WTC11 (cell line): ENCODE data around the gene SEC24C. TPM values are rescaled to one million over a fixed set of nuclear protein-coding genes. Genes with fewer than 3 reads are reported as not detected.

Source experiments
- ATAC-seq: fragments of 200-7000 bp; cut with Tn5 transposase; 2 replicates; pipeline ENCODE4 v1.10.0; 2021; ENCODE audit warnings: mild to moderate bottlenecking, moderate library complexity
- CTCF ChIA-PET: fragments of 300-600 bp; sonication (Branson Sonifier 250); formaldehyde crosslinking; loops from one replicate; lab custom pipeline; 2021; ENCODE audit warnings: antibody characterized with exemption; lab: Charles Lee
- POLR2A ChIA-PET: fragments of 350-600 bp; sonication (Branson Sonifier 250); formaldehyde crosslinking; loops from one replicate; lab custom pipeline; 2021; ENCODE audit warnings: antibody characterized with exemption; lab: Charles Lee
- DNase-seq: peaks from one replicate; pipeline ENCODE4 v3.0.0; 2021; ENCODE audit warnings: low spot score
- H3K27ac Mint-ChIP-seq: 2 replicates; pipeline ENCODE4 v1.8.0; 2021; ENCODE audit warnings: mixed read lengths
- H3K27me3 Mint-ChIP-seq: 2 replicates; pipeline ENCODE4 v1.8.0; 2021; ENCODE audit warnings: low read depth, mild to moderate bottlenecking, moderate library complexity, mixed read lengths
- H3K36me3 Mint-ChIP-seq: 2 replicates; pipeline ENCODE4 v1.8.0; 2021; ENCODE audit warnings: mixed read lengths
- H3K4me1 Mint-ChIP-seq: 2 replicates; pipeline ENCODE4 v1.8.0; 2022; ENCODE audit warnings: mixed read lengths
- H3K4me3 Mint-ChIP-seq: 2 replicates; pipeline ENCODE4 v1.8.0; 2021; ENCODE audit warnings: mild to moderate bottlenecking, moderate library complexity, mixed read lengths
- H3K9me3 Mint-ChIP-seq: 2 replicates; pipeline ENCODE4 v1.8.0; 2021; ENCODE audit warnings: mixed read lengths
- CREB1 ChIP-seq: sonication (generic); formaldehyde crosslinking; IDR thresholded peaks from 2 replicates; pipeline ENCODE4 v1.8.0; 2023; ENCODE audit warnings: mild to moderate bottlenecking, missing genetic modification reagents
- CREM ChIP-seq: sonication (generic); formaldehyde crosslinking; IDR thresholded peaks from 2 replicates; pipeline ENCODE4 v1.8.1; 2022; ENCODE audit warnings: mild to moderate bottlenecking, missing genetic modification reagents, moderate library complexity
- ETV6 ChIP-seq: sonication (generic); formaldehyde crosslinking; IDR thresholded peaks from 2 replicates; pipeline ENCODE4 v1.8.1; 2022; ENCODE audit warnings: mild to moderate bottlenecking, missing genetic modification reagents
- FOXJ3 ChIP-seq: sonication (generic); formaldehyde crosslinking; IDR thresholded peaks from 2 replicates; pipeline ENCODE4 v1.9.0; 2021; ENCODE audit warnings: missing genetic modification reagents, mild to moderate bottlenecking, borderline replicate concordance
- GRHL2 ChIP-seq: fragments of 250-450 bp; sonication (Bioruptor Pico); IDR thresholded peaks from 2 replicates; pipeline ENCODE4 v1.8.0; 2022; ENCODE audit warnings: mild to moderate bottlenecking, moderate library complexity; ENCODE audit not compliant: insufficient replicate concordance, severe bottlenecking
- MXD4 ChIP-seq: fragments of 250-450 bp; sonication (Bioruptor Pico); IDR thresholded peaks from 2 replicates; pipeline ENCODE4 v1.8.0; 2021; ENCODE audit warnings: mild to moderate bottlenecking, moderate library complexity, borderline replicate concordance
- NFATC4 ChIP-seq: fragments of 250-450 bp; sonication (Bioruptor Pico); IDR thresholded peaks from 2 replicates; pipeline ENCODE4 v1.9.0; 2021; ENCODE audit warnings: mild to moderate bottlenecking
- NFE2L1 ChIP-seq: sonication (generic); formaldehyde crosslinking; IDR thresholded peaks from 2 replicates; pipeline ENCODE4 v1.8.1; 2023; ENCODE audit warnings: missing genetic modification reagents
- NR2C2 ChIP-seq: sonication (generic); formaldehyde crosslinking; IDR thresholded peaks from 2 replicates; pipeline ENCODE4 v1.8.0; 2022; ENCODE audit warnings: mild to moderate bottlenecking, missing genetic modification reagents
- PRRX2 ChIP-seq: fragments of 250-450 bp; sonication (Bioruptor Pico); IDR thresholded peaks from 2 replicates; pipeline ENCODE4 v1.8.0; 2021; ENCODE audit warnings: mild to moderate bottlenecking
- RORB ChIP-seq: fragments of 250-450 bp; sonication (Bioruptor Pico); IDR thresholded peaks from 2 replicates; pipeline ENCODE4 v1.9.0; 2021; ENCODE audit warnings: mild to moderate bottlenecking
- ZNF219 ChIP-seq: sonication (generic); formaldehyde crosslinking; IDR thresholded peaks from 2 replicates; pipeline ENCODE4 v1.8.0; 2023; ENCODE audit warnings: missing genetic modification reagents, mild to moderate bottlenecking, borderline replicate concordance
- ZNF263 ChIP-seq: sonication (generic); formaldehyde crosslinking; IDR thresholded peaks from 2 replicates; pipeline ENCODE4 v1.8.1; 2022; ENCODE audit warnings: low read depth, mild to moderate bottlenecking, moderate library complexity, missing genetic modification reagents
- ZNF317 ChIP-seq: sonication (generic); formaldehyde crosslinking; IDR thresholded peaks from 2 replicates; pipeline ENCODE4 v1.8.1; 2023; ENCODE audit warnings: low read depth, mild to moderate bottlenecking, moderate library complexity, missing genetic modification reagents, borderline replicate concordance
- ZNF416 ChIP-seq: fragments of 250-450 bp; sonication (Bioruptor Pico); IDR thresholded peaks from 2 replicates; pipeline ENCODE4 v1.9.0; 2021; ENCODE audit warnings: mild to moderate bottlenecking, inconsistent platforms
- total RNA-seq: library from RNA; stranded (reverse); gene quantifications from 3 replicates; pipeline ENCODE4 v1.2.3, GENCODE V29; 2021
- TF ChIP-seq, protein P1 (sequence below): sonication (generic); formaldehyde crosslinking; IDR thresholded peaks from 2 replicates; pipeline ENCODE4 v1.8.1; 2022; ENCODE audit warnings: mild to moderate bottlenecking, moderate library complexity, missing genetic modification reagents
- TF ChIP-seq, protein P2 (sequence below): sonication (generic); formaldehyde crosslinking; IDR thresholded peaks from 2 replicates; pipeline ENCODE4 v1.8.0; 2022; ENCODE audit warnings: mild to moderate bottlenecking, missing genetic modification reagents
- TF ChIP-seq, protein P3 (sequence below): sonication (generic); formaldehyde crosslinking; IDR thresholded peaks from 2 replicates; pipeline ENCODE4 v1.8.0; 2023; ENCODE audit warnings: mild to moderate bottlenecking, missing genetic modification reagents
- TF ChIP-seq, protein P4 (sequence below): sonication (generic); formaldehyde crosslinking; IDR thresholded peaks from 2 replicates; pipeline ENCODE4 v1.8.1; 2023; ENCODE audit warnings: mild to moderate bottlenecking, missing genetic modification reagents
- TF ChIP-seq, protein P5 (sequence below): sonication (generic); formaldehyde crosslinking; IDR thresholded peaks from 2 replicates; pipeline ENCODE4 v1.8.0; 2023; ENCODE audit warnings: missing genetic modification reagents, mild to moderate bottlenecking, borderline replicate concordance
- TF ChIP-seq, protein P6 (sequence below): fragments of 250-450 bp; sonication (Bioruptor Pico); IDR thresholded peaks from 2 replicates; pipeline ENCODE4 v1.8.0; 2021; ENCODE audit warnings: mild to moderate bottlenecking
- TF ChIP-seq, protein P7 (sequence below): sonication (generic); formaldehyde crosslinking; IDR thresholded peaks from 2 replicates; pipeline ENCODE4 v1.8.1; 2022; ENCODE audit warnings: mild to moderate bottlenecking, missing genetic modification reagents, moderate library complexity, borderline replicate concordance

Gene SEC24C
- total RNA-seq, 1 experiment from 2014 or later, result 74.2 TPM

DNA sequence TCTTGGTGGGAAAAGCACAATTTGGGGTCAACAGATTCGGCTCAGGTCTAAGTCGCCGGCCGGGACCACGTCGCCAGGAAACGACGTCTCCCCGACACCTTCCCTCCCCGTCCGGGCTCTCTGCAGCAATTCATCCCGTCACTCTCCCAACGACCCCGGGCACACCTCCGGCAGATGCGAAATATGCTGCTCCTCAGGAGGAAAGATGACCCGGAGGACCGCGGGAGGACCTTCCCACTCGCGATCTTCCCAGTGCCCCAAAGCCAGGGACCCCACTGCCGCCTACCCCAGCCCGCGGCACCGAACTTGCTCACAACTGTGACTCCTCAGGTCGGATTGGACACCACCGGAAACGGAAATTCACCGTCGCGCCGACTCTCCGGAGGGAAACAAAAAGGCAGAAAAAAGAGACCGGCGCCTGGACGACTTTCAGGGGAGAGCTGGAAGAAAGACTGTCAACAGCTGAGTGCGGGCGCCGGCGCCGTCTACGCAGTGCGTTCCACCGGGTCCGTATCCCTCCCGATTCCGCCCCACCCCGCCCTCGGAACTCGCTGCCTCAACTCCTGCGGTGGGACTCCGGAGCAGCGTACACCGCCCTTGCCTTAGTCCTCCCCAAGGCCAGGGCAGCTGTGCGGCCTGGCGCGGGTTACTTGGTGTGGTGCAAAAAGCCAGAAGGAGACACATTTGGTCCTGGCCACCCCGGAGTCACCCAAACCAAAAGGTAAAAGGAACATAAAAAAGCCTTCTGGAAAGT, 13.8 kb upstream of the SEC24C start:
- H3K27ac Mint-ChIP-seq, result peak overlapping the region; percentile 97
- peak; percentile 83 for ATAC-seq
- no peaks in the 10 kb centered on the region for H3K9me3 Mint-ChIP-seq
- H3K36me3 Mint-ChIP-seq, result peaks cover 19% of the 10 kb centered on the region
- peak; percentile 93 for DNase-seq
- ChIA-PET CTCF (interaction anchor here (0.7 to 2.0 kb wide), 4 partner anchors 12 to 201 kb away, joined by 3 to 5 read pairs (median 4); no protein-coding TSS in a partner anchor), POLR2A (interaction anchor here (0.6 to 3.3 kb wide), 3 partner anchors 11 to 54 kb away, joined by 3 to 19 read pairs (median 3); partner anchors contain the start of gene SEC24C)
- 0 out of 2 replicates have a peak, but pooled peaks cover 2% of the 10 kb centered on the region for H3K4me1 Mint-ChIP-seq
- H3K27me3 Mint-ChIP-seq, result no peaks in the 10 kb centered on the region
- peak overlapping the region; percentile 95 for H3K4me3 Mint-ChIP-seq
- TF ChIP-seq NR2C2 (CRISPR knock-in tag) (no peak; the same call in 1 of the 2 replicates), GRHL2 (CRISPR knock-in tag) (no peak), MXD4 (CRISPR knock-in tag) (no peak), RORB (CRISPR knock-in tag) (no peak), ZNF263 (CRISPR knock-in tag) (0 out of 2 replicates have a peak, but pooled peaks have one; percentile 5), NFE2L1 (CRISPR knock-in tag) (no peak), CREM (CRISPR knock-in tag) (peak; percentile 89), CREB1 (CRISPR knock-in tag) (no peak), ZNF317 (no peak), FOXJ3 (no peak), ETV6 (CRISPR knock-in tag) (peak; percentile 81), ZNF219 (CRISPR knock-in tag) (no peak), NFATC4 (CRISPR knock-in tag) (no peak), PRRX2 (CRISPR knock-in tag) (no peak), ZNF416 (CRISPR knock-in tag) (no peak)
- TF ChIP-seq, protein P1, sequence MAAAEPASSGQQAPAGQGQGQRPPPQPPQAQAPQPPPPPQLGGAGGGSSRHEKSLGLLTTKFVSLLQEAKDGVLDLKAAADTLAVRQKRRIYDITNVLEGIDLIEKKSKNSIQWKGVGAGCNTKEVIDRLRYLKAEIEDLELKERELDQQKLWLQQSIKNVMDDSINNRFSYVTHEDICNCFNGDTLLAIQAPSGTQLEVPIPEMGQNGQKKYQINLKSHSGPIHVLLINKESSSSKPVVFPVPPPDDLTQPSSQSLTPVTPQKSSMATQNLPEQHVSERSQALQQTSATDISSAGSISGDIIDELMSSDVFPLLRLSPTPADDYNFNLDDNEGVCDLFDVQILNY, result peak; percentile 32; the same call in 1 of the 2 replicates
- TF ChIP-seq, protein P2, sequence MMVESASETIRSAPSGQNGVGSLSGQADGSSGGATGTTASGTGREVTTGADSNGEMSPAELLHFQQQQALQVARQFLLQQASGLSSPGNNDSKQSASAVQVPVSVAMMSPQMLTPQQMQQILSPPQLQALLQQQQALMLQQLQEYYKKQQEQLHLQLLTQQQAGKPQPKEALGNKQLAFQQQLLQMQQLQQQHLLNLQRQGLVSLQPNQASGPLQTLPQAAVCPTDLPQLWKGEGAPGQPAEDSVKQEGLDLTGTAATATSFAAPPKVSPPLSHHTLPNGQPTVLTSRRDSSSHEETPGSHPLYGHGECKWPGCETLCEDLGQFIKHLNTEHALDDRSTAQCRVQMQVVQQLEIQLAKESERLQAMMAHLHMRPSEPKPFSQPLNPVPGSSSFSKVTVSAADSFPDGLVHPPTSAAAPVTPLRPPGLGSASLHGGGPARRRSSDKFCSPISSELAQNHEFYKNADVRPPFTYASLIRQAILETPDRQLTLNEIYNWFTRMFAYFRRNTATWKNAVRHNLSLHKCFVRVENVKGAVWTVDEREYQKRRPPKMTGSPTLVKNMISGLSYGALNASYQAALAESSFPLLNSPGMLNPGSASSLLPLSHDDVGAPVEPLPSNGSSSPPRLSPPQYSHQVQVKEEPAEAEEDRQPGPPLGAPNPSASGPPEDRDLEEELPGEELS (CRISPR knock-in tag), result peak; percentile 65
- TF ChIP-seq, protein P3, sequence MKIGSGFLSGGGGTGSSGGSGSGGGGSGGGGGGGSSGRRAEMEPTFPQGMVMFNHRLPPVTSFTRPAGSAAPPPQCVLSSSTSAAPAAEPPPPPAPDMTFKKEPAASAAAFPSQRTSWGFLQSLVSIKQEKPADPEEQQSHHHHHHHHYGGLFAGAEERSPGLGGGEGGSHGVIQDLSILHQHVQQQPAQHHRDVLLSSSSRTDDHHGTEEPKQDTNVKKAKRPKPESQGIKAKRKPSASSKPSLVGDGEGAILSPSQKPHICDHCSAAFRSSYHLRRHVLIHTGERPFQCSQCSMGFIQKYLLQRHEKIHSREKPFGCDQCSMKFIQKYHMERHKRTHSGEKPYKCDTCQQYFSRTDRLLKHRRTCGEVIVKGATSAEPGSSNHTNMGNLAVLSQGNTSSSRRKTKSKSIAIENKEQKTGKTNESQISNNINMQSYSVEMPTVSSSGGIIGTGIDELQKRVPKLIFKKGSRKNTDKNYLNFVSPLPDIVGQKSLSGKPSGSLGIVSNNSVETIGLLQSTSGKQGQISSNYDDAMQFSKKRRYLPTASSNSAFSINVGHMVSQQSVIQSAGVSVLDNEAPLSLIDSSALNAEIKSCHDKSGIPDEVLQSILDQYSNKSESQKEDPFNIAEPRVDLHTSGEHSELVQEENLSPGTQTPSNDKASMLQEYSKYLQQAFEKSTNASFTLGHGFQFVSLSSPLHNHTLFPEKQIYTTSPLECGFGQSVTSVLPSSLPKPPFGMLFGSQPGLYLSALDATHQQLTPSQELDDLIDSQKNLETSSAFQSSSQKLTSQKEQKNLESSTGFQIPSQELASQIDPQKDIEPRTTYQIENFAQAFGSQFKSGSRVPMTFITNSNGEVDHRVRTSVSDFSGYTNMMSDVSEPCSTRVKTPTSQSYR (CRISPR knock-in tag), result no peak
- TF ChIP-seq, protein P4, sequence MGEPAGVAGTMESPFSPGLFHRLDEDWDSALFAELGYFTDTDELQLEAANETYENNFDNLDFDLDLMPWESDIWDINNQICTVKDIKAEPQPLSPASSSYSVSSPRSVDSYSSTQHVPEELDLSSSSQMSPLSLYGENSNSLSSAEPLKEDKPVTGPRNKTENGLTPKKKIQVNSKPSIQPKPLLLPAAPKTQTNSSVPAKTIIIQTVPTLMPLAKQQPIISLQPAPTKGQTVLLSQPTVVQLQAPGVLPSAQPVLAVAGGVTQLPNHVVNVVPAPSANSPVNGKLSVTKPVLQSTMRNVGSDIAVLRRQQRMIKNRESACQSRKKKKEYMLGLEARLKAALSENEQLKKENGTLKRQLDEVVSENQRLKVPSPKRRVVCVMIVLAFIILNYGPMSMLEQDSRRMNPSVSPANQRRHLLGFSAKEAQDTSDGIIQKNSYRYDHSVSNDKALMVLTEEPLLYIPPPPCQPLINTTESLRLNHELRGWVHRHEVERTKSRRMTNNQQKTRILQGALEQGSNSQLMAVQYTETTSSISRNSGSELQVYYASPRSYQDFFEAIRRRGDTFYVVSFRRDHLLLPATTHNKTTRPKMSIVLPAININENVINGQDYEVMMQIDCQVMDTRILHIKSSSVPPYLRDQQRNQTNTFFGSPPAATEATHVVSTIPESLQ (CRISPR knock-in tag), result no peak
- TF ChIP-seq, protein P5, sequence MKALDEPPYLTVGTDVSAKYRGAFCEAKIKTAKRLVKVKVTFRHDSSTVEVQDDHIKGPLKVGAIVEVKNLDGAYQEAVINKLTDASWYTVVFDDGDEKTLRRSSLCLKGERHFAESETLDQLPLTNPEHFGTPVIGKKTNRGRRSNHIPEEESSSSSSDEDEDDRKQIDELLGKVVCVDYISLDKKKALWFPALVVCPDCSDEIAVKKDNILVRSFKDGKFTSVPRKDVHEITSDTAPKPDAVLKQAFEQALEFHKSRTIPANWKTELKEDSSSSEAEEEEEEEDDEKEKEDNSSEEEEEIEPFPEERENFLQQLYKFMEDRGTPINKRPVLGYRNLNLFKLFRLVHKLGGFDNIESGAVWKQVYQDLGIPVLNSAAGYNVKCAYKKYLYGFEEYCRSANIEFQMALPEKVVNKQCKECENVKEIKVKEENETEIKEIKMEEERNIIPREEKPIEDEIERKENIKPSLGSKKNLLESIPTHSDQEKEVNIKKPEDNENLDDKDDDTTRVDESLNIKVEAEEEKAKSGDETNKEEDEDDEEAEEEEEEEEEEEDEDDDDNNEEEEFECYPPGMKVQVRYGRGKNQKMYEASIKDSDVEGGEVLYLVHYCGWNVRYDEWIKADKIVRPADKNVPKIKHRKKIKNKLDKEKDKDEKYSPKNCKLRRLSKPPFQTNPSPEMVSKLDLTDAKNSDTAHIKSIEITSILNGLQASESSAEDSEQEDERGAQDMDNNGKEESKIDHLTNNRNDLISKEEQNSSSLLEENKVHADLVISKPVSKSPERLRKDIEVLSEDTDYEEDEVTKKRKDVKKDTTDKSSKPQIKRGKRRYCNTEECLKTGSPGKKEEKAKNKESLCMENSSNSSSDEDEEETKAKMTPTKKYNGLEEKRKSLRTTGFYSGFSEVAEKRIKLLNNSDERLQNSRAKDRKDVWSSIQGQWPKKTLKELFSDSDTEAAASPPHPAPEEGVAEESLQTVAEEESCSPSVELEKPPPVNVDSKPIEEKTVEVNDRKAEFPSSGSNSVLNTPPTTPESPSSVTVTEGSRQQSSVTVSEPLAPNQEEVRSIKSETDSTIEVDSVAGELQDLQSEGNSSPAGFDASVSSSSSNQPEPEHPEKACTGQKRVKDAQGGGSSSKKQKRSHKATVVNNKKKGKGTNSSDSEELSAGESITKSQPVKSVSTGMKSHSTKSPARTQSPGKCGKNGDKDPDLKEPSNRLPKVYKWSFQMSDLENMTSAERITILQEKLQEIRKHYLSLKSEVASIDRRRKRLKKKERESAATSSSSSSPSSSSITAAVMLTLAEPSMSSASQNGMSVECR, result peak; percentile 76; the same call in 1 of the 2 replicates
- TF ChIP-seq, protein P6, sequence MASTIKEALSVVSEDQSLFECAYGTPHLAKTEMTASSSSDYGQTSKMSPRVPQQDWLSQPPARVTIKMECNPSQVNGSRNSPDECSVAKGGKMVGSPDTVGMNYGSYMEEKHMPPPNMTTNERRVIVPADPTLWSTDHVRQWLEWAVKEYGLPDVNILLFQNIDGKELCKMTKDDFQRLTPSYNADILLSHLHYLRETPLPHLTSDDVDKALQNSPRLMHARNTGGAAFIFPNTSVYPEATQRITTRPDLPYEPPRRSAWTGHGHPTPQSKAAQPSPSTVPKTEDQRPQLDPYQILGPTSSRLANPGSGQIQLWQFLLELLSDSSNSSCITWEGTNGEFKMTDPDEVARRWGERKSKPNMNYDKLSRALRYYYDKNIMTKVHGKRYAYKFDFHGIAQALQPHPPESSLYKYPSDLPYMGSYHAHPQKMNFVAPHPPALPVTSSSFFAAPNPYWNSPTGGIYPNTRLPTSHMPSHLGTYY (CRISPR knock-in tag), result no peak
- TF ChIP-seq, protein P7, sequence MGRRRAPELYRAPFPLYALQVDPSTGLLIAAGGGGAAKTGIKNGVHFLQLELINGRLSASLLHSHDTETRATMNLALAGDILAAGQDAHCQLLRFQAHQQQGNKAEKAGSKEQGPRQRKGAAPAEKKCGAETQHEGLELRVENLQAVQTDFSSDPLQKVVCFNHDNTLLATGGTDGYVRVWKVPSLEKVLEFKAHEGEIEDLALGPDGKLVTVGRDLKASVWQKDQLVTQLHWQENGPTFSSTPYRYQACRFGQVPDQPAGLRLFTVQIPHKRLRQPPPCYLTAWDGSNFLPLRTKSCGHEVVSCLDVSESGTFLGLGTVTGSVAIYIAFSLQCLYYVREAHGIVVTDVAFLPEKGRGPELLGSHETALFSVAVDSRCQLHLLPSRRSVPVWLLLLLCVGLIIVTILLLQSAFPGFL (CRISPR knock-in tag), result no peak
